HG02571 (cell line): Measurements from ENCODE around the gene CLDND2.
A peak's percentile ranks its signal among the peaks of the same experiment; 100 is the strongest.
"Not testable (repeated sequence)": the region's sequence is repeated elsewhere in the genome, so short reads cannot be mapped to it uniquely, and the experiment has no call there.

Experiments
- ATAC-seq: cut with Tn5 transposase; IDR thresholded peaks from one replicate; pipeline ENCODE4 v1.9.1; 2021; ENCODE audit warnings: mild to moderate bottlenecking, moderate library complexity; ENCODE audit not compliant: unreplicated experiment

CLDND2 gene

GRCh38 chr19:51368366-51369282, at the start of gene CLDND2:
Gene CLDND2, minus strand, starts transcription at chr19:51369003. Its CDS starts 426 bp downstream, at chr19:51368577.
- no peak for ATAC-seq

- ATAC-seq, result peak; percentile 29
Observed at GRCh38 chr19:51417810-51418157, 49.0 kb upstream of the CLDND2 start.

- ATAC-seq, result peak; percentile 55
Observed at GRCh38 chr19:51417107-51417809, 48.5 kb upstream of the CLDND2 start, which contains the start of gene SIGLEC10. Gene SIGLEC10, minus strand, starts transcription at chr19:51417642. Its CDS starts 61 bp downstream, at chr19:51417581.

- ATAC-seq, result not testable (repeated sequence)
Observed at GRCh38 chr19:51416422-51416821, 47.6 kb upstream of the CLDND2 start.

- ATAC-seq, result no peak
Observed at GRCh38 chr19:51415187-51415586, 46.4 kb upstream of the CLDND2 start.

- no peak for ATAC-seq
Observed at GRCh38 chr19:51410950-51411748, 42.3 kb upstream of the CLDND2 start.

- no peak for ATAC-seq
Observed at GRCh38 chr19:51407511-51408131, 38.8 kb upstream of the CLDND2 start.

- no peak for ATAC-seq
Observed at GRCh38 chr19:51402117-51402516, 33.3 kb upstream of the CLDND2 start.

- not testable (repeated sequence) for ATAC-seq
Observed at GRCh38 chr19:51399936-51400335, 31.1 kb upstream of the CLDND2 start.

GRCh38 chr19:51399231-51399630, 30.4 kb upstream of the CLDND2 start:
- ATAC-seq, result no peak

GRCh38 chr19:51398096-51398704, 29.4 kb upstream of the CLDND2 start:
- ATAC-seq, result no peak

GRCh38 chr19:51397453-51397852, 28.6 kb upstream of the CLDND2 start:
- not testable (repeated sequence) for ATAC-seq

GRCh38 chr19:51396175-51396574, 27.4 kb upstream of the CLDND2 start:
- ATAC-seq, result no peak

- peak; percentile 84 for ATAC-seq
Observed at GRCh38 chr19:51394050-51394836, 25.4 kb upstream of the CLDND2 start.

- no peak for ATAC-seq
Observed at GRCh38 chr19:51392701-51393100, 23.9 kb upstream of the CLDND2 start.

- no peak for ATAC-seq
Observed at GRCh38 chr19:51391073-51391611, 22.3 kb upstream of the CLDND2 start.

GRCh38 chr19:51389143-51389542, 20.3 kb upstream of the CLDND2 start:
- no peak for ATAC-seq

GRCh38 chr19:51387924-51388389, 19.2 kb upstream of the CLDND2 start, which contains the start of gene LIM2:
Gene LIM2, minus strand, starts transcription at chr19:51387974. Its CDS starts 531 bp downstream, at chr19:51387443.
- no peak for ATAC-seq
